HepG2 (cell line): ENCODE data around the gene GUK1. TPM values are rescaled to one million over a fixed set of nuclear protein-coding genes. Genes with fewer than 3 reads are reported as not detected.

ENCODE experiments used
- AGO2 ChIP-seq: fragments of 200-400 bp; formaldehyde crosslinking; optimal IDR thresholded peaks from 2 replicates; pipeline ENCODE3; 2017; ENCODE audit warnings: mild to moderate bottlenecking, low read depth, low read length, moderate library complexity
- DZIP1 ChIP-seq: sonication (generic); formaldehyde crosslinking; IDR thresholded peaks from 2 replicates; pipeline ENCODE4 v1.5.0; 2020; ENCODE audit warnings: mild to moderate bottlenecking, missing genetic modification reagents
- HNRNPK ChIP-seq: fragments of 200-400 bp; formaldehyde crosslinking; IDR thresholded peaks from 2 replicates; pipeline ENCODE4 v1.6.1; 2018; ENCODE audit warnings: low read length, low read depth, moderate library complexity, mild to moderate bottlenecking; ENCODE audit not compliant: poor library complexity, severe bottlenecking
- IKZF5 ChIP-seq: IDR thresholded peaks from 2 replicates; pipeline ENCODE4 v1.6.1; 2018; ENCODE audit warnings: missing genetic modification reagents, mild to moderate bottlenecking, missing compliant biosample characterization
- KDM5A ChIP-seq: fragments of 200-600 bp; sonication (generic); IDR thresholded peaks from 2 replicates; pipeline ENCODE4 v1.7.0; 2018; ENCODE audit warnings: antibody characterized with exemption, mild to moderate bottlenecking, low read length, borderline replicate concordance
- MIER3 ChIP-seq: IDR thresholded peaks from 2 replicates; pipeline ENCODE4 v1.6.1; 2016; ENCODE audit warnings: missing compliant biosample characterization, borderline replicate concordance
- NCOA2 ChIP-seq: sonication (generic); formaldehyde crosslinking; IDR thresholded peaks from 2 replicates; pipeline ENCODE4 v1.8.0; 2022; ENCODE audit warnings: inconsistent platforms
- PHB2 ChIP-seq: fragments of 450-650 bp; IDR thresholded peaks from 2 replicates; pipeline ENCODE4 v1.6.1; 2018; ENCODE audit not compliant: partially characterized antibody
- TFDP1 ChIP-seq: IDR thresholded peaks from 2 replicates; pipeline ENCODE4 v1.6.1; 2016; ENCODE audit warnings: missing compliant biosample characterization, missing genetic modification reagents, borderline replicate concordance
- ZBTB20 ChIP-seq: sonication (generic); formaldehyde crosslinking; IDR thresholded peaks from 2 replicates; pipeline ENCODE4 v1.8.1; 2023; ENCODE audit warnings: missing genetic modification reagents, low read depth, mild to moderate bottlenecking, borderline replicate concordance
- ZFP37 ChIP-seq: sonication (generic); formaldehyde crosslinking; IDR thresholded peaks from 2 replicates; pipeline ENCODE4 v1.4.0; 2020; ENCODE audit warnings: missing genetic modification reagents, borderline replicate concordance
- ZFP91 ChIP-seq: sonication (generic); formaldehyde crosslinking; IDR thresholded peaks from 2 replicates; pipeline ENCODE4 v1.9.0; 2022; ENCODE audit warnings: missing genetic modification reagents, mild to moderate bottlenecking, borderline replicate concordance
- ZFYVE20 ChIP-seq: sonication (generic); formaldehyde crosslinking; IDR thresholded peaks from 2 replicates; pipeline ENCODE4 v1.8.0; 2023; ENCODE audit warnings: low read depth, mild to moderate bottlenecking, moderate library complexity, missing genetic modification reagents, borderline replicate concordance
- ZMYM4 ChIP-seq: sonication (generic); formaldehyde crosslinking; IDR thresholded peaks from 2 replicates; pipeline ENCODE4 v1.8.1; 2023; ENCODE audit warnings: mild to moderate bottlenecking, missing genetic modification reagents
- ZNF556 ChIP-seq: sonication (generic); formaldehyde crosslinking; IDR thresholded peaks from 2 replicates; pipeline ENCODE4 v1.4.0; 2020; ENCODE audit warnings: mild to moderate bottlenecking, missing genetic modification reagents, borderline replicate concordance
- ZNF567 ChIP-seq: sonication (generic); formaldehyde crosslinking; IDR thresholded peaks from 2 replicates; pipeline ENCODE4 v1.8.1; 2023; ENCODE audit warnings: mild to moderate bottlenecking, missing genetic modification reagents, borderline replicate concordance
- ZNF720 ChIP-seq: sonication (generic); formaldehyde crosslinking; IDR thresholded peaks from 2 replicates; pipeline ENCODE4 v1.4.0; 2020; ENCODE audit warnings: missing genetic modification reagents
- ZNF770 ChIP-seq: sonication (generic); formaldehyde crosslinking; IDR thresholded peaks from 2 replicates; pipeline ENCODE4 v1.5.0; 2020; ENCODE audit warnings: mild to moderate bottlenecking, missing genetic modification reagents
- ZNF891 ChIP-seq: sonication (generic); formaldehyde crosslinking; IDR thresholded peaks from 2 replicates; pipeline ENCODE4 v1.5.0; 2020; ENCODE audit warnings: mild to moderate bottlenecking, missing genetic modification reagents
- polyA plus RNA-seq, 8 experiments: library from polyadenylated mRNA; depleted of rRNA in 3 of 8; stranded (reverse) in 7 of 8; unstranded in 1 of 8; fragments of >200 nt; fragmentation: Illumina TruSeq in 4 of 8; extraction: Trizol in 4 of 8; gene quantifications; 2 replicates each; pipeline versions ENCODE4 v1.2.1 to v1.2.3, GENCODE V29; 2011 to 2016; ENCODE audit warnings: low read depth in 4 of 8, missing spikeins in 1 of 8, mixed read lengths in 1 of 8; ENCODE audit not compliant: insufficient read depth in 1 of 8
- total RNA-seq, 5 experiments: library from RNA; depleted of rRNA; stranded (reverse); fragments of >200 nt; fragmentation: Illumina TruSeq; extraction: Trizol; gene quantifications; 2 replicates each; pipeline ENCODE4 v1.2.3, GENCODE V29; 2016; ENCODE audit warnings: low read depth in 1 of 5

GUK1 gene
- total and polyA plus RNA-seq, 2 of the 13 experiments (the other 11 are each of a cell fraction or from before 2014, with no cell fraction given): 116 to 154 TPM

- TF ChIP-seq ZFYVE20 (CRISPR knock-in tag) (no peak), PHB2 (no peak), DZIP1 (CRISPR knock-in tag) (0 out of 2 replicates have a peak, but pooled peaks have one; percentile 31), ZNF567 (no peak; the same call in 1 of the 2 replicates), ZNF556 (CRISPR knock-in tag) (no peak; the same call in 1 of the 2 replicates), NCOA2 (CRISPR knock-in tag) (no peak), ZFP37 (CRISPR knock-in tag) (no peak), TFDP1 (CRISPR knock-in tag) (peak; percentile 27; the same call in 1 of the 2 replicates), HNRNPK (peak; percentile 40), KDM5A (no peak), MIER3 (CRISPR knock-in tag) (no peak), ZNF891 (CRISPR knock-in tag) (peak; percentile 64; the same call in 1 of the 2 replicates), ZNF770 (CRISPR knock-in tag) (peak; percentile 32; the same call in 1 of the 2 replicates), ZMYM4 (CRISPR knock-in tag) (peak; percentile 1; the same call in 1 of the 2 replicates), AGO2 (peak; percentile 69), ZBTB20 (CRISPR knock-in tag) (no peak), ZNF720 (CRISPR knock-in tag) (no peak), IKZF5 (no peak), ZFP91 (CRISPR knock-in tag) (no peak)
These were observed 9.5 kb downstream of the GUK1 start, which contains the start of gene GJC2 (continued) for GRCh38 chr1:228149406-228150119.
